ENCODE measurements around the gene IPO4. TPM values are rescaled to one million over a fixed set of nuclear protein-coding genes. Genes with fewer than 3 reads are reported as not detected.
A peak's percentile ranks its signal among the peaks of the same experiment; 100 is the strongest.

The IPO4 gene
- total RNA-seq, 4 donors from 2014 or later, result 25.1 to 40.0 (median 32.6) TPM

DNA sequence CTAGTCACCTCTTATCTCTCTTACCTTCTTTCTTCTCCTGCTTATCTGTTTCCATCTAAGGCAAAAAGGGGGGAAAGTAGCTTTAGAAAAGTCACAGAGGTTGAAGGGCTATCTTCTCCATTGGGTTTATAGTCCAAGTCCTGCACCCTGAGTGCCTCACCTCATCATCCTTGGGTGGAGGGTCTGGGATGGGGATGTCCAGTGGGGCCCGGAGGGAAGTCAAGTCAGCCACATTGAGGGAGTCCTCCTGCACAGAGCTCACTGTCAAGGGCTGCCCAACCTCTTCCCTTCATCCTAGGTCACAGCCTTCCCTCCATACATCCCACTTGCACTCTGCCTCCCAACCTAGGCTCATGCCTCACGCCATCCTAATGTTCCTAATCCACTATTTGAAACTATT lies 43.4 kb downstream of the IPO4 start:
- H3K4me3 ChIP-seq (ENCODE audit: low read depth, poor library complexity, severe bottlenecking), result no peak overlapping the region
- no peak for DNase-seq (ENCODE audit: low spot score in 2 of 2)
- no peak for TF ChIP-seq POLR2A (IDR thresholded peaks at IDR 0.05)
- TF ChIP-seq, protein P1, sequence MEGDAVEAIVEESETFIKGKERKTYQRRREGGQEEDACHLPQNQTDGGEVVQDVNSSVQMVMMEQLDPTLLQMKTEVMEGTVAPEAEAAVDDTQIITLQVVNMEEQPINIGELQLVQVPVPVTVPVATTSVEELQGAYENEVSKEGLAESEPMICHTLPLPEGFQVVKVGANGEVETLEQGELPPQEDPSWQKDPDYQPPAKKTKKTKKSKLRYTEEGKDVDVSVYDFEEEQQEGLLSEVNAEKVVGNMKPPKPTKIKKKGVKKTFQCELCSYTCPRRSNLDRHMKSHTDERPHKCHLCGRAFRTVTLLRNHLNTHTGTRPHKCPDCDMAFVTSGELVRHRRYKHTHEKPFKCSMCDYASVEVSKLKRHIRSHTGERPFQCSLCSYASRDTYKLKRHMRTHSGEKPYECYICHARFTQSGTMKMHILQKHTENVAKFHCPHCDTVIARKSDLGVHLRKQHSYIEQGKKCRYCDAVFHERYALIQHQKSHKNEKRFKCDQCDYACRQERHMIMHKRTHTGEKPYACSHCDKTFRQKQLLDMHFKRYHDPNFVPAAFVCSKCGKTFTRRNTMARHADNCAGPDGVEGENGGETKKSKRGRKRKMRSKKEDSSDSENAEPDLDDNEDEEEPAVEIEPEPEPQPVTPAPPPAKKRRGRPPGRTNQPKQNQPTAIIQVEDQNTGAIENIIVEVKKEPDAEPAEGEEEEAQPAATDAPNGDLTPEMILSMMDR (IDR thresholded peaks at IDR 0.05), result no peak
- intact Hi-C loops (cut with DNase I; ENCODE audit: low total_unique reads), result no loop called here
- 95 to 97% methylated on average over 2 of the region's 2 CpGs for WGBS, 2 donors

DNA sequence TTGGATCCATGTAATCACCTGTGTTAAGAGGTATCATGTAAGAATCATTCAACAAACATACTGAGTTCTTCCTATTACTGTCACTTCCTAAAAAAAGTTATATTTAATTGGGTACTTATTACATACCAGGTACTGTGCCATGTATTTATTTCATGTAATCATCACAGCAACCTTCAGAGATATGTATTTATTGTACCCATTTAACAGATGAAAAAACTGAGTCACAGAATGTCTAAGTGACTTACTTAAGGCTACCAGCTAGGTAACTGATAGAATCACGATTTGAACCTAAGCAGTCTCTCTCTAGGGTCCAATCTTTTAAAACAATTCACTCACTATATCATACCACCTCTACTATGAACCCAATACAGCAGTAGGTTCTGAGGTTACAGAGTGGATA lies 44.2 kb downstream of the IPO4 start:
- TF ChIP-seq POLR2A (IDR thresholded peaks at IDR 0.05), result no peak
- TF ChIP-seq, protein P1 (IDR thresholded peaks at IDR 0.05), result no peak
- intact Hi-C loops (cut with DNase I; ENCODE audit: low total_unique reads), result no loop called here
- no peak overlapping the region for H3K4me3 ChIP-seq (ENCODE audit: low read depth, poor library complexity, severe bottlenecking)
- WGBS, 2 donors, result 95 to 97% methylated on average over 1 of the region's 1 CpG
- no peak for DNase-seq (ENCODE audit: low spot score in 2 of 2)

DNA sequence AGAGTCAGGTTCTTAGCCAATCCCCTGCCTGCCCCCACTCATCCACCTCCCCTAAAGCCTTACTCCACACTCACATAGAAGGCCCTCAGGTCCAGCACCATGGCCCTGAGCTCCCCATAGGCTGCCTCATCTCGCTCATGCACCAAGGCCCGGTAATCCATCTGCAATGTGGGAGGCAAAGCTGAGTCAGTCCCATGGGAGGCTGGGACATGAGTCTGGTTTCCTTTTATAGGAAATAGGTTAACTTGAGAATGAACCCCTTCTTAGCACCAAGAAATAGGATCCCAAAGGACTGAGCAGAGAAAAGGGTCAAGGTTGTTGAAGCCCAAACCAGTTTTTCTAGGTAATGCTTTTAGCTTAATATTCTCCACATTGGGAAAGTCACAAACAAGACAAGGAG lies 45.1 kb downstream of the IPO4 start:
- 82 to 91% methylated on average over 2 of the region's 2 CpGs for WGBS, 2 donors
- intact Hi-C loops (cut with DNase I; ENCODE audit: low total_unique reads), result no loop called here
- TF ChIP-seq, protein P1 (IDR thresholded peaks at IDR 0.05), result no peak
- no peak for TF ChIP-seq POLR2A (IDR thresholded peaks at IDR 0.05)
- DNase-seq (ENCODE audit: low spot score in 2 of 2), result no peak
- H3K4me3 ChIP-seq (ENCODE audit: low read depth, poor library complexity, severe bottlenecking), result no peak overlapping the region

DNA sequence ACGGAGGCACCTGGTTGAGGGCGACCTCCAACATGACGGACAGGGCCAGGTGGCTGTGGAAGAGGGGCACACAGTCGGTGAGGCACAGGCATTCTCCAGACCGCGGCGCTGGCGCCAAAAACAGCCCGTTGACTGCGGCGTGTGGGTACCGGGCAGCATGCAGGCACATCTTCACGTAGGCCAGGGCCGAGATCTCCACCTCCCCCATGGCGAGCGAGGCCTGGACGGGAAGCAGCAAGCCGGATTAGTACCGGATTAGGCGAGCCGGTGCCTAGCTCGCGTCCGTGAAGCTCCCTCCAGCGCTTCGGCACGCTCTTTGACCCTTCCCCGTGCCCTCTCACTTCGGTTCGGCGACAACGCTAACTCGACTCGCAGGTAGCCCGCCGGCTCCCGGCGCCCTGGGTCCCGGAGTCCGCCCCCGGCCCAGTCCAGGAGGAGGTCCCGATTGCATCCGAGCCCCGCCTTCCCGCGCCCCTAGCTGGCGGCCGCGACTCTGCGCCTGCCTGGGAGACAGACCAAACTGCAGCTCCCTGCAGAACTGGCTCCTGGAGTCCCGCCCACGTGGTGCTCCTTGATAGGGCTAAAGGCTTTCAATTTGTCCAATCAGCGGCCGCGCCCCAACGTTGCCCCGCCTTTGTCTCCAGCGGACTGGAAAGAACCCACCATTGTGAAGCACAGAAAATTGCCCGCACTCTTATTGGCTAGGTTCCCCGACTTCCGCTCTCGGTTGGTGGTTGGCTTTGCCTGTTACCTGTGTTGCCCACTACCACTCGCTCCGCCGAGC lies 47.3 kb downstream of the IPO4 start, which contains the start of gene EMC9:
Gene EMC9 (minus strand): TSS at position 495 of the 784 bp plus-strand sequence. CDS start 287 bp downstream, at position 208.
- intact Hi-C loops (cut with DNase I; ENCODE audit: low total_unique reads), result loop anchor here (2.0 kb wide), 1 partner anchor 28 kb away; no protein-coding TSS in a partner anchor
- 0 to 1% methylated on average over 61 to 65 of the region's 65 CpGs for WGBS, 2 donors
- peak; percentile 100 for DNase-seq (ENCODE audit: low spot score in 2 of 2)
- no peak for TF ChIP-seq POLR2A (IDR thresholded peaks at IDR 0.05)
- TF ChIP-seq, protein P1 (IDR thresholded peaks at IDR 0.05), result peak in 1 of 3 donors; percentile 47
- H3K4me3 ChIP-seq (ENCODE audit: low read depth, poor library complexity, severe bottlenecking), result peak within 1 kb of the TSS; percentile 66

DNA sequence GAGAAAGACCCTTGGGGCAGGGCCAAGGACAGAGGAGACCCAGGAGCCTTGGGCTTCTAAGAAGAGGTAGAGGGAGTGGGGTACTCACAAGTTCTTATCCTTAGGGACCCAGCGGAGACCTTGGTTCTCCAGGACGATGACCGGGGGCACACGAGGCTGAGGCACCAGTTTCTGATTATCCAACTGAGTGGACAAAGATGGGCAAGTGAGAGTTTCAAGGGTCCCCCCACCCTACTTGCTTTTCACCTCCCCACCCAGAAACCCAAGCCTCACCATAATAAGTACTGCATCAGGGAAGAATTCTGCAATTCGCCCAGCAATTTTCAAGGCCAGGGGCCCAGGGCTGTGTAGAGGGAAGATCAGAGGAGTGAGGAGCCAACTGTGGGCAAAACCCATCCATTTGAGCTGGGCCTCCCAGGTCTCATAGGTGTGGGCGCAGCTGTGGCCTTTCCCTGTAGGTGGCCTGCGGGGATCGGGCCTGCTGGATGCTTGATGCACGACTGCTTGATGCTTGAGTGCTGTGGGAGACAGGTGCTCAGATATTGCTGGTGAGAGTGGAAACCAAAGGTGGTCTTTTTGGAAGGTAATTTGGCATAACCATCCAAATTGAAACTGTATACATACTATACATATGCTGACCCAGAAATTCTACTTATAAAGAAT lies 49.2 kb downstream of the IPO4 start:
- no peak for TF ChIP-seq POLR2A (IDR thresholded peaks at IDR 0.05)
- TF ChIP-seq, protein P1 (IDR thresholded peaks at IDR 0.05), result no peak
- no peak overlapping the region for H3K4me3 ChIP-seq (ENCODE audit: low read depth, poor library complexity, severe bottlenecking)
- DNase-seq (ENCODE audit: low spot score in 2 of 2), result no peak
- intact Hi-C loops (cut with DNase I; ENCODE audit: low total_unique reads), result no loop called here
- WGBS, 2 donors, result 91 to 93% methylated on average over 9 of the region's 9 CpGs
